K562 (cell line): Measurements from ENCODE around the gene POLR1B. TPM values are rescaled to one million over a fixed set of nuclear protein-coding genes. Genes with fewer than 3 reads are reported as not detected.

Experiments
- EWSR1 ChIP-seq: fragments of 450-650 bp; IDR thresholded peaks from 2 replicates; pipeline ENCODE4 v1.6.1; 2018; ENCODE audit warnings: borderline replicate concordance, mild to moderate bottlenecking, low read depth, moderate library complexity; ENCODE audit not compliant: partially characterized antibody
- FOXJ3 ChIP-seq: sonication (generic); formaldehyde crosslinking; IDR thresholded peaks from 2 replicates; pipeline ENCODE4 v1.4.0; 2020; ENCODE audit warnings: mild to moderate bottlenecking, missing genetic modification reagents
- FOXM1 ChIP-seq, 2 experiments: fragments of 450-650 bp in 1 of 2; sonication (generic) in 1 of 2; formaldehyde crosslinking in 1 of 2; IDR thresholded peaks; 2 replicates each; pipeline versions ENCODE4 v1.6.1 to v1.9.0; 2017 to 2022; ENCODE audit warnings: low read depth in 2 of 2, mild to moderate bottlenecking in 2 of 2, missing genetic modification reagents in 1 of 2, moderate library complexity in 1 of 2
- MEIS2 ChIP-seq: fragments of 450-650 bp; IDR thresholded peaks from 2 replicates; pipeline ENCODE4 v1.6.1; 2014; ENCODE audit warnings: mild to moderate bottlenecking; ENCODE audit not compliant: partially characterized antibody
- MIER1 ChIP-seq: fragments of 450-650 bp; IDR thresholded peaks from 2 replicates; pipeline ENCODE4 v1.6.1; 2016; ENCODE audit warnings: antibody characterized with exemption, mild to moderate bottlenecking, low read depth
- NFIC ChIP-seq: fragments of 450-650 bp; IDR thresholded peaks from 2 replicates; pipeline ENCODE4 v1.6.1; 2017; ENCODE audit warnings: mild to moderate bottlenecking, inconsistent platforms
- NFYB ChIP-seq: IDR thresholded peaks from 2 replicates; pipeline ENCODE4 v1.6.1; 2011; ENCODE audit warnings: mild to moderate bottlenecking, moderate library complexity; ENCODE audit not compliant: insufficient read length; ENCODE audit errors: extremely low read depth
- NR3C1 ChIP-seq: sonication (generic); formaldehyde crosslinking; IDR thresholded peaks from 2 replicates; pipeline ENCODE4 v1.8.1; 2022; ENCODE audit warnings: missing genetic modification reagents
- SIRT6 ChIP-seq: IDR thresholded peaks from one replicate; pipeline ENCODE4 v1.6.1; 2012; ENCODE audit warnings: low read depth, mild to moderate bottlenecking, control low read depth, inconsistent platforms, low read length, moderate library complexity
- SMARCC2 ChIP-seq: fragments of 450-650 bp; IDR thresholded peaks from 2 replicates; pipeline ENCODE4 v1.6.1; 2017; ENCODE audit warnings: antibody characterized with exemption, moderate library complexity, mild to moderate bottlenecking, low read depth
- TRIM24 ChIP-seq, 2 experiments: fragments of 450-650 bp; IDR thresholded peaks; 2 replicates each; pipeline ENCODE4 v1.6.1; 2016
- USF1 ChIP-seq: sonication (generic); formaldehyde crosslinking; IDR thresholded peaks from 2 replicates; pipeline ENCODE4 v1.9.0; 2022; ENCODE audit warnings: mild to moderate bottlenecking, missing genetic modification reagents
- ZEB2 ChIP-seq: fragments of 450-650 bp; IDR thresholded peaks from 2 replicates; pipeline ENCODE4 v1.6.1; 2016
- ZNF140 ChIP-seq: fragments of 250-450 bp; sonication (Bioruptor Pico); IDR thresholded peaks from 2 replicates; pipeline ENCODE4 v1.8.0; 2021; ENCODE audit warnings: moderate library complexity, mild to moderate bottlenecking, inconsistent platforms
- ZNF224 ChIP-seq: sonication (generic); formaldehyde crosslinking; IDR thresholded peaks from 2 replicates; pipeline ENCODE4 v1.8.0; 2022; ENCODE audit warnings: mild to moderate bottlenecking, missing genetic modification reagents
- ZNF316 ChIP-seq: fragments of 450-650 bp; IDR thresholded peaks from 2 replicates; pipeline ENCODE4 v1.6.1; 2016
- ZNF561 ChIP-seq: fragments of 450-650 bp; formaldehyde crosslinking; conservative IDR thresholded peaks from 2 replicates; pipeline ENCODE4 v1.4.0; 2020; ENCODE audit warnings: mild to moderate bottlenecking, moderate library complexity
- polyA plus RNA-seq, 8 experiments: library from polyadenylated mRNA; depleted of rRNA in 4 of 8; stranded (reverse) in 5 of 8; unstranded in 3 of 8; fragments of >200 nt; fragmentation: Nextera tagmentation in 2 of 8; fragmentation: Illumina TruSeq in 1 of 8; extraction: Ambion mirVana in 2 of 8; extraction: Trizol in 1 of 8; gene quantifications; 2 replicates each; pipeline versions ENCODE4 v1.2.1 to v1.2.3, GENCODE V29; 2011 to 2014; ENCODE audit warnings: inconsistent platforms in 1 of 8, missing spikeins in 1 of 8
- total RNA-seq, 7 experiments: library from RNA; depleted of rRNA in 6 of 7; stranded (reverse); fragments of >200 nt in 6 of 7; fragmentation: Illumina TruSeq in 2 of 7; extraction: Trizol in 2 of 7; gene quantifications; 2 replicates each; pipeline versions ENCODE4 v1.2.1 to v1.2.3, GENCODE V29; 2011 to 2021; ENCODE audit warnings: low replicate concordance in 1 of 7
- TF ChIP-seq, protein P1 (sequence below): sonication (generic); formaldehyde crosslinking; IDR thresholded peaks from 2 replicates; pipeline ENCODE4 v1.8.0; 2023; ENCODE audit warnings: mild to moderate bottlenecking, missing genetic modification reagents
- TF ChIP-seq, protein P2 (sequence below): fragments of 250-450 bp; sonication (Bioruptor Pico); IDR thresholded peaks from 2 replicates; pipeline ENCODE4 v1.8.0; 2021; ENCODE audit warnings: mild to moderate bottlenecking, moderate library complexity

POLR1B gene
- total and polyA plus RNA-seq, 9 of the 15 experiments (the other 6 are each of a cell fraction or from before 2014, with no cell fraction given) = 19.8 to 55.1 (median 40.2) TPM

GRCh38 chr2:112542123-112542983, at the start of gene POLR1B (continued):
- TF ChIP-seq USF1 (CRISPR knock-in tag) (peak; percentile 95), ZNF140 (CRISPR knock-in tag) (no peak), TRIM24 (IDR thresholded peaks at IDR 0.05) (peak in 1 of 2 experiments; percentile 83; a peak in 2 of 4 replicates), FOXJ3 (CRISPR knock-in tag) (no peak), FOXM1 (IDR thresholded peaks at IDR 0.05; ENCODE audit: low read depth) (peak; percentile 5; the same call in 1 of the 2 replicates), FOXM1 (CRISPR knock-in tag; IDR thresholded peaks at IDR 0.05; ENCODE audit: low read depth) (peak; percentile 87; the same call in 1 of the 2 replicates), ZNF561 (CRISPR knock-in tag) (no peak), ZNF224 (CRISPR knock-in tag) (no peak), ZEB2 (peak; percentile 80), EWSR1 (no peak), NR3C1 (no peak), ZNF316 (no peak), SIRT6 (no peak), NFIC (peak; percentile 24; the same call in 1 of the 2 replicates), NFYB (no peak), MEIS2 (no peak), SMARCC2 (no peak), MIER1 (no peak; the same call in none of the 2 replicates)
- TF ChIP-seq, protein P1, sequence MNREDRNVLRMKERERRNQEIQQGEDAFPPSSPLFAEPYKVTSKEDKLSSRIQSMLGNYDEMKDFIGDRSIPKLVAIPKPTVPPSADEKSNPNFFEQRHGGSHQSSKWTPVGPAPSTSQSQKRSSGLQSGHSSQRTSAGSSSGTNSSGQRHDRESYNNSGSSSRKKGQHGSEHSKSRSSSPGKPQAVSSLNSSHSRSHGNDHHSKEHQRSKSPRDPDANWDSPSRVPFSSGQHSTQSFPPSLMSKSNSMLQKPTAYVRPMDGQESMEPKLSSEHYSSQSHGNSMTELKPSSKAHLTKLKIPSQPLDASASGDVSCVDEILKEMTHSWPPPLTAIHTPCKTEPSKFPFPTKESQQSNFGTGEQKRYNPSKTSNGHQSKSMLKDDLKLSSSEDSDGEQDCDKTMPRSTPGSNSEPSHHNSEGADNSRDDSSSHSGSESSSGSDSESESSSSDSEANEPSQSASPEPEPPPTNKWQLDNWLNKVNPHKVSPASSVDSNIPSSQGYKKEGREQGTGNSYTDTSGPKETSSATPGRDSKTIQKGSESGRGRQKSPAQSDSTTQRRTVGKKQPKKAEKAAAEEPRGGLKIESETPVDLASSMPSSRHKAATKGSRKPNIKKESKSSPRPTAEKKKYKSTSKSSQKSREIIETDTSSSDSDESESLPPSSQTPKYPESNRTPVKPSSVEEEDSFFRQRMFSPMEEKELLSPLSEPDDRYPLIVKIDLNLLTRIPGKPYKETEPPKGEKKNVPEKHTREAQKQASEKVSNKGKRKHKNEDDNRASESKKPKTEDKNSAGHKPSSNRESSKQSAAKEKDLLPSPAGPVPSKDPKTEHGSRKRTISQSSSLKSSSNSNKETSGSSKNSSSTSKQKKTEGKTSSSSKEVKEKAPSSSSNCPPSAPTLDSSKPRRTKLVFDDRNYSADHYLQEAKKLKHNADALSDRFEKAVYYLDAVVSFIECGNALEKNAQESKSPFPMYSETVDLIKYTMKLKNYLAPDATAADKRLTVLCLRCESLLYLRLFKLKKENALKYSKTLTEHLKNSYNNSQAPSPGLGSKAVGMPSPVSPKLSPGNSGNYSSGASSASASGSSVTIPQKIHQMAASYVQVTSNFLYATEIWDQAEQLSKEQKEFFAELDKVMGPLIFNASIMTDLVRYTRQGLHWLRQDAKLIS (CRISPR knock-in tag) = peak; percentile 83; the same call in 1 of the 2 replicates
- TF ChIP-seq, protein P2, sequence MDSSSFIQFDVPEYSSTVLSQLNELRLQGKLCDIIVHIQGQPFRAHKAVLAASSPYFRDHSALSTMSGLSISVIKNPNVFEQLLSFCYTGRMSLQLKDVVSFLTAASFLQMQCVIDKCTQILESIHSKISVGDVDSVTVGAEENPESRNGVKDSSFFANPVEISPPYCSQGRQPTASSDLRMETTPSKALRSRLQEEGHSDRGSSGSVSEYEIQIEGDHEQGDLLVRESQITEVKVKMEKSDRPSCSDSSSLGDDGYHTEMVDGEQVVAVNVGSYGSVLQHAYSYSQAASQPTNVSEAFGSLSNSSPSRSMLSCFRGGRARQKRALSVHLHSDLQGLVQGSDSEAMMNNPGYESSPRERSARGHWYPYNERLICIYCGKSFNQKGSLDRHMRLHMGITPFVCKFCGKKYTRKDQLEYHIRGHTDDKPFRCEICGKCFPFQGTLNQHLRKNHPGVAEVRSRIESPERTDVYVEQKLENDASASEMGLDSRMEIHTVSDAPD (CRISPR knock-in tag) = no peak
